ENCODE data around the gene PDE4D.

Gene PDE4D

DNA sequence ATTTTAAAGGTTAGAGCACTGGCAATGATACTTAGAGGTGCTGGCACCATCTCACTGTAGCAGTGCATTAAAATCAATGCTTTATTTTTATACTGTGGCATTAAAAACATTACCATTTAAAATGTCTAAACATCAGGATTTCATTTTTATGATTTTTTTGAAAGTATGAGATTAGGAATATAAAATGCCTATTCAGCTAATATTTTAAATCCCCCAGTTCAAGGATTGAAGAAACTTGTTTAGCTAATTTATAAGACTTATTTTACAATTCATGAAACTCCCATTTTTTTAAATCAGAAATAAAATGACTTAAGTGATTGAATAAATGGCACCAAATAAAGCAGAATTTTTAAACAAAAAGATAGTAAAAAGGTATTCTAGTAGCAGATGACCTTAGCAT, 685.1 kb downstream of the PDE4D start:
- DNase-seq (ENCODE audit: low spot score): no peak

- no peak for DNase-seq (ENCODE audit: low spot score)
These were observed 686.1 kb downstream of the PDE4D start for GRCh38 chr5:59207401-59207800.

DNA sequence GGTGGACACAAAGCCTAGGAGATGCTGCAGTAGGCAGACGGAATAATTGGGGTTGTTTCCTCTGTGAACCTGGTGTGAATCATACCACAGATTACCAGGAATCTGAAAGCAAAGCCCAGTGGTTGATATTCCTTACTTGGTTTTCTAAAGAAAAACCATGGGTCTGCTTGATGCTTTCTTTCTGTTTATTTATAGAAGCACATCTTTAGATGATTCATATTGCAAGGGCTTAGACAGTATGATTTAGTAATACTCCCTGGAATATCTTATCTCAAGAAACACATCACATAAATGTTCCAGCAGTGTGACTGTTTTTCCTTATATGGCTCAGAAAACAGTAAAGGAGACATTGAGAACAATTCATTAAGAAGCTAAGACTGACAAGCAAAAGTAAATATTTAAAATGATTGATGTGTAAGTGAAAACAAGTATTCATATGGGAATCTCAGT, 687.4 kb downstream of the PDE4D start:
- no peak for DNase-seq (ENCODE audit: low spot score)

DNA sequence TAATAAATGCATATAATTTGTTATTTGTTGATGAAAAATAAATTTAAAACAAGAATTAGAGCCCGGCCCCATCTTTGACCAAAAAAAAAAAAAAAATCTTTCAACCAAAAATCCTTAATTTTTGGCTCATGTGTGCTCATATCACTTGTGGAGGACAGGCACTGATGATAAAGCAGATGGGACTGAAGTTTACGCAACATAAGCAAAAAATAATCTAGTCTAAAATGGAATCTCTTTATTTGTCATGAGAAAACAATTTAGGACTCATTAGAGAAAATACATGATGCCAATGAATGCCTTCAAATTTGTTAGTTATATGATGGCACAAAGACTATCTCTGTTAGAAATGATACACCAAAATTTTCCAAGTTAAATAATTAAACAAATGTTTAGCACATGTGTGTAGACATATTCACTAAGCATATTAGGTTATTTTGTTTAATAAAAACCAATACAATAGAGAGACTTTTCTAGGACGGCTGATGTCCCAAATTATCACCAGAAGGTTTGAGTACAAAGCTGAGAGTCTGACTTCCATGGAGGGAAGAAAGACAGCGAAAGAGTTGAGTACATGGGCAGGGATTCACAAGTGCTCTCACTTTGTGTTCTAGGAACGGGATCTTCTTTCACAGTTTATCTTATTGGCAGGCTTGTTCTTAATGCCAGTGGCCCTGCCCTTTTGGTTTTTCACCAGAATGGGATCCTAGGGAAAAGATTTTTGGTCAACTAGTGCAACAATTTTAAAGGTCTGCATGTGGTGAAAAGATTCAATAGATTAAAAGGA, 689.2 kb downstream of the PDE4D start:
- DNase-seq (ENCODE audit: low spot score): no peak

DNA sequence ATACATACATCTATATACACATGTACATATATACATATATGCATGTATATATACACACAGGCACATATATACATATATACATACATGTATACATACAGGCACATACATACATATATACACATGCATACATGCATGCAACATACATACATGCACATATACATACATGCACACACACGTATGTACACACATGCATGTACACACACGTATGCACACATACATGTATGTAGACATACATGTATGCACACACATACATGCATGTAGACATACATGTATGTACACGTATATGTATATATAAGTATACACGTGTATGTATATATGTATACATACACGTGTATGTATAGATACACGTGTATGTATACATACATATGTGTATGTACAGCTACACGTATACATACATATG, 693.7 kb downstream of the PDE4D start:
- no peak for DNase-seq (ENCODE audit: low spot score)

- no peak for DNase-seq (ENCODE audit: low spot score)
These were observed 694.7 kb downstream of the PDE4D start for GRCh38 chr5:59198832-59199231.

DNA sequence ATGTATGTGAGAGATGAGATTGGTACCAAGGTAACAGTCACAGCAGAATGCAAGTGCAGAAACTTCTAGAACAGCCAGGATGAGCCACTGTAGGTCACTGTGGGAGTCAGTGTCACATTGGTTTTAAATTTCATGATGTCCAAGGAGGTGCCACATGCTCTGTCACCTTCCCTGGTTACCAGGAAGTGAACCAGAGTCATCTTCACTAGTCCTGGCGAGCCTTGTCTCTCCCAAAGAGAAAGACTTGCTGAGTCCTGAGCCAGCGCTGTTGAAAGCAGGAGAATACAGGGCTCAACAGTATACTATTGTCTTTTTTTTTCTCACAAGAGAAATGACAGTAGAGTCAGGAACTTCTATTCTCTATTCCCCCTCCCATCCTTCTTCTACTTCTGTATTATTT, 695.2 kb downstream of the PDE4D start:
- DNase-seq (ENCODE audit: low spot score): no peak

DNA sequence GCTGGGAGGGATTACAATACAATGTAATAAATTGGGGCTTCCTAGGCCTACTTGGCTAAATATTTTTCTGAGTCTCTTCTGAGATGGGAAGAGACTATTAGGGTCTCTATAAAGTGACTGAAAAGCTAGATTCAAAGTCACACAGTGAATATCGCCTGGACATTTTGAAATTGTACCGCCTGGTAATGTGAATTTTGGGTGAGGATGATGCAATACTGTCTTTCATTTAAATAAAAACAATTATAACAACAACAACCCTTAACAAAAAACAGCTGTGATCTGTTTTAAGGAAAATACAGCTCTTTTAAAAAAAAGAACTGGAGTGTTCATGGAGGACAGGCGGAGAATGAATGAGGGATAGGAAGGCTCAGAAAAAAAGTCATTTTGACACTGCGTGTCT, 695.6 kb downstream of the PDE4D start:
- no peak for DNase-seq (ENCODE audit: low spot score)

GRCh38 chr5:59193616-59194319, 699.8 kb downstream of the PDE4D start:
- no peak for DNase-seq (ENCODE audit: low spot score)

DNA sequence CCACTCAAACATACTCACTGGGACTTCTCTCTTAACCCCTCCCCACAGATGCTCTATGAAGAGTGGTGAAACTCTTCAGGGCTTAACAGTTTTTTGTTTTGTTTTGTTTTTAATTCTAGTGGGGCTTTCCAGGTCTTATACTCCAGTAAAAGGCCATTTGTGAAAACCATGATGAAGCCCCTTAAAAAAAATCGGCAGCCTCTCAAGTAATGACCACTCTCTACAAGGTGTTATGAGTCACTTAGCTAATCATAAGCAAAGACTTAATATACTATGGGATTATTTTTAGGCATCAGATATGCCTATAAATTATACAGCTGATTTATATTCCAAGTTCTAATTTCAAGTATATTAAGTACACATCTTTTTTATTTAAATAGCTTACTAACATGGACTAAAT, 702.8 kb downstream of the PDE4D start:
- DNase-seq (ENCODE audit: low spot score): no peak

GRCh38 chr5:59189472-59190244, 703.9 kb downstream of the PDE4D start:
- no peak for DNase-seq (ENCODE audit: low spot score)

DNA sequence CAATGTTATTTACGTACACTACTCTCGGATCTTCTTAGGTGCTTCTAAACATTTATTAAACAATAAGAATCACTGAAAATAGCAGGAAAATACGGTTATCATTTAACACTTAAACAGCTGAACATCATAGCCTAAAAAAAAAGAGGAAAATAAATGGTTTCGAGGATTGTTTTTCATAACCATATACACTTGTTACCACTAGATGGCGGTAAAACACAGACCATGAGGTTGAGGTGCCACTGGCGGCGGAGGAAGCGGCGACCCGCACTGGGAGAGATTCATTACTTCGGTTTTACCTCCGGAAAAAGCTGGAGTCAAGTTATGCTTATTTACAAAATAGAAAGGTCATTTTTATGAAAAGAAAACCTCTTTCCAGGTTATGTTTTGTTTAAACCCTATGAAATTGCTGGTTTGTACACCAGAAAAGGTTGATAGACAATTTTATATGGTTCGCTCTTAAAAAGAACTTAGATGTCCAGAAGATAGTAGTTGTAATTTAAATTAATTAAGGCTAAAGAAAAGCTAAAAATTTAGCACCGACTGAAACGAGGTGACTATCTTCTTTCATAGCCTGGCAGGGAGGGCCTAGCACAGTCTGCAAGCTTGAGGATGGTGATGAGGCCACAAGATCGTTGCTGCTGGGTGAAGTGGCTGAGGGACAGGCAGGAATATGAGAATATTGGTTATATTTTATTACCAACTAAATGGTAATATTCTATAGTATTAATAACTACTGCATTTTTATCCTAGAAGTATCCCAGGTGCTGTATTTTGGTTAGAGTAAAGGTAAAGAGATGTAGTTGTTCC, 704.9 kb downstream of the PDE4D start:
- DNase-seq (ENCODE audit: low spot score): peak; percentile 79

GRCh38 chr5:59187857-59188256, 705.7 kb downstream of the PDE4D start:
- no peak for DNase-seq (ENCODE audit: low spot score)

DNA sequence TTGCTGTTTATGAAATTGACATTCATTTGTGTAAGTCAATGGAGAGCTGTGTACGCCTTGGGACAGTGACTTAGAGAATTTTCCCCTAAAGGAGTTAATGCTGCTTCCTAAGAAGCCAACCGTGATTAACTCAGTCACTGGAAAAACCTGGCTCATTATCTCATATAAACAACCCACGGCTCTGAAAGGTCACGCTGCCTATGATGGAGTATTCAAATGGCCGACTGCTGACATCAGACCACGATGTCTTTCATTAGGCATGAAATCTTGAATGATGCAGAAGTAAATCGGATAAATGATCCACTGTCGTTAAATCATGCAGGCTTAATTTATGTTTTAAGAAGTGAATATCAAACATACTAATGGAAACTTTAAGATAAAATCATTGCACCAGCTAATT, 706.9 kb downstream of the PDE4D start:
- no peak for DNase-seq (ENCODE audit: low spot score)

GRCh38 chr5:59185757-59186385, 707.7 kb downstream of the PDE4D start:
- DNase-seq (ENCODE audit: low spot score): no peak

GRCh38 chr5:59184769-59185168, 708.8 kb downstream of the PDE4D start:
- no peak for DNase-seq (ENCODE audit: low spot score)

- DNase-seq (ENCODE audit: low spot score): no peak
These were observed 710.8 kb downstream of the PDE4D start for GRCh38 chr5:59182760-59183159.

DNA sequence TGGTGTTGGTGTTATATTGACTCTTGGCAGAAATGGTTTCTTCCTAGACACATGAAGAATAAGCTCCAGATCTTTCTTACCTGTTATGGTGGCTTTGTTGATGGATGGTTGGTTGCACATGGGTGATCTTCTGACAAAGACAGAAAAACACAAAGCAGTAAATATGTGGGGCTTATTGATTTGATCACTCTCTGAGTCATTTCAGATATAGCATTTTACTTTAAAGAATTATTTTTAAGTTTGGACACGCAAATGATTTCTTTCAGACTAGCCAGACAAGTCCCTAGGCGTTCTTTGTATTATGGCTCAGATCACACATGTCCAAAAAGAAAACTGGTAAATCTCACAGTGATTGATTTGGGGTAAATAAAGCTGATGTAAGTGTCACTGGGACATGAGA, 713.0 kb downstream of the PDE4D start:
- DNase-seq (ENCODE audit: low spot score): no peak

GRCh38 chr5:59179704-59180103, 713.8 kb downstream of the PDE4D start:
- DNase-seq (ENCODE audit: low spot score): no peak

- DNase-seq (ENCODE audit: low spot score): no peak
These were observed 715.0 kb downstream of the PDE4D start for GRCh38 chr5:59178482-59178881.

GRCh38 chr5:59178071-59178470, 715.5 kb downstream of the PDE4D start:
- DNase-seq (ENCODE audit: low spot score): no peak

DNA sequence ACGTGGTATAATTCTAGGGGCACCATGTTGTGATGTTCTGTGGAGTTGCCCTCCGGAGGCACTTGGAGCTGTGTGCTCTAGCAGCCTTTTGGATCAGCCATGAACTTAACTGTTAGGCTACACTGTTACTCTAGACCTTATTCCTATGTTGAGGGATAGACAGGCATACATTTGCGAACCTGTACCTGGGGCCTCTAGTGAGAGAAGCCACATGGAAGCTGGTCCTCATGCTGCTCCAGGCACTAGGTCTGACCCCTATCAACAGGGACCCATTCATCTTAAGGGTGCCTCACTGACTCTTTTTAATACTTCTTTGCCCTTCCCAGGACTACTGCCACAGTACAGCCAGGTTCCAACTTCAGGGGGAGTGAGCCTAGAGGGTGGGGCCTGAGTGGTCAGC, 715.9 kb downstream of the PDE4D start:
- DNase-seq (ENCODE audit: low spot score): no peak
